SK-N-MC (cell line): ENCODE data around the gene FAM83E.

ENCODE experiments used
- EZH2 ChIP-seq: fragments of 200-600 bp; sonication (generic); IDR thresholded peaks from one replicate; pipeline ENCODE4 v1.6.1; 2017; ENCODE audit warnings: antibody characterized with exemption
- FOXP2 ChIP-seq: optimal IDR thresholded peaks from 2 replicates; pipeline ENCODE3; 2011; ENCODE audit warnings: mild to moderate bottlenecking, moderate library complexity; ENCODE audit not compliant: insufficient read depth; ENCODE audit errors: extremely low read length, control extremely low read depth
- POLR2AphosphoS5 ChIP-seq: IDR thresholded peaks from 2 replicates; pipeline ENCODE4 v1.6.1; 2012; ENCODE audit warnings: mild to moderate bottlenecking, low read depth, low read length, borderline replicate concordance

GRCh38 chr19:48634424-48635262 is 19.8 kb upstream of the FAM83E start:
- TF ChIP-seq EZH2, result no peak
- peak; percentile 78; the same call in 1 of the 2 replicates for TF ChIP-seq POLR2AphosphoS5
- TF ChIP-seq FOXP2, result peak; percentile 59
